Adipocyte (in vitro differentiated cells): ENCODE measurements around the gene EEF1B2.
"Not testable (repeated sequence)": the region's sequence is repeated elsewhere in the genome, so short reads cannot be mapped to it uniquely, and the experiment has no call there.

Experiments
- DNase-seq: peaks from one replicate; pipeline ENCODE4 v3.0.0-alpha.2; 2015; ENCODE audit warnings: low read depth
- H3K27me3 ChIP-seq: replicated peaks from 2 replicates; pipeline ENCODE4 v1.7.0; 2013; ENCODE audit warnings: mild to moderate bottlenecking, low read length, moderate library complexity; ENCODE audit not compliant: control insufficient read depth, insufficient read depth
- H3K36me3 ChIP-seq: 2 replicates; pipeline ENCODE4 v1.7.0; 2013; ENCODE audit warnings: low read length, mild to moderate bottlenecking, moderate library complexity; ENCODE audit not compliant: control insufficient read depth, insufficient read depth, severe bottlenecking
- H3K4me1 ChIP-seq: 2 replicates; pipeline ENCODE4 v1.7.0; 2013; ENCODE audit warnings: mild to moderate bottlenecking, low read length, moderate library complexity; ENCODE audit not compliant: control insufficient read depth, insufficient read depth
- H3K4me3 ChIP-seq: 2 replicates; pipeline ENCODE4 v1.7.0; 2013; ENCODE audit warnings: mild to moderate bottlenecking, low read length, moderate library complexity
- H3K9ac ChIP-seq: 2 replicates; pipeline ENCODE4 v1.7.0; 2013; ENCODE audit warnings: mild to moderate bottlenecking, low read length, moderate library complexity
- H3K9me3 ChIP-seq: 2 replicates; pipeline ENCODE4 v1.7.0; 2013; ENCODE audit warnings: mild to moderate bottlenecking, low read length, moderate library complexity; ENCODE audit not compliant: control insufficient read depth

EEF1B2 gene

GRCh38 chr2:206168230-206168629 is 8.5 kb downstream of the EEF1B2 start:
- not testable (repeated sequence) for H3K4me1 ChIP-seq, H3K27me3 ChIP-seq, H3K9me3 ChIP-seq, H3K4me3 ChIP-seq, DNase-seq, H3K9ac ChIP-seq
- H3K36me3 ChIP-seq = peaks cover 18% of the 10 kb centered on the region

GRCh38 chr2:206171624-206172397 is 12.1 kb downstream of the EEF1B2 start:
- not testable (repeated sequence) for DNase-seq, H3K9me3 ChIP-seq, H3K4me3 ChIP-seq, H3K4me1 ChIP-seq, H3K27me3 ChIP-seq, H3K9ac ChIP-seq
- H3K36me3 ChIP-seq = peaks cover 16% of the 10 kb centered on the region

- Histone ChIP-seq H3K4me1 (no peaks in the 10 kb centered on the region), H3K4me3 (no peak overlapping the region), H3K36me3 (peaks cover 9% of the 10 kb centered on the region), H3K9ac (no peak overlapping the region), H3K9me3 (no peaks in the 10 kb centered on the region), H3K27me3 (no peaks in the 10 kb centered on the region)
- no peak for DNase-seq
Observed at GRCh38 chr2:206173147-206173546, 13.5 kb downstream of the EEF1B2 start.

- Histone ChIP-seq H3K36me3 (peaks cover 9% of the 10 kb centered on the region), H3K9me3 (no peaks in the 10 kb centered on the region), H3K27me3 (no peaks in the 10 kb centered on the region), H3K4me3 (no peak overlapping the region), H3K9ac (no peak overlapping the region), H3K4me1 (no peaks in the 10 kb centered on the region)
- no peak for DNase-seq
Observed at GRCh38 chr2:206176121-206176520, 16.4 kb downstream of the EEF1B2 start.

- no peak overlapping the region for H3K9ac ChIP-seq
- H3K4me1 ChIP-seq = no peaks in the 10 kb centered on the region
- no peaks in the 10 kb centered on the region for H3K27me3 ChIP-seq
- DNase-seq = no peak
- peaks cover 9% of the 10 kb centered on the region for H3K36me3 ChIP-seq
- H3K9me3 ChIP-seq = no peaks in the 10 kb centered on the region
- no peak overlapping the region for H3K4me3 ChIP-seq
Observed at GRCh38 chr2:206176901-206177300, 17.2 kb downstream of the EEF1B2 start.

- not testable (repeated sequence) for H3K4me3 ChIP-seq, H3K27me3 ChIP-seq, DNase-seq, H3K4me1 ChIP-seq, H3K36me3 ChIP-seq, H3K9ac ChIP-seq, H3K9me3 ChIP-seq
Observed at GRCh38 chr2:206181526-206181925, 21.8 kb downstream of the EEF1B2 start.

- Histone ChIP-seq H3K4me3 (no peak overlapping the region), H3K36me3 (no peaks in the 10 kb centered on the region), H3K9ac (no peak overlapping the region), H3K4me1 (peaks cover 9% of the 10 kb centered on the region), H3K27me3 (no peaks in the 10 kb centered on the region), H3K9me3 (no peaks in the 10 kb centered on the region)
- no peak for DNase-seq
Observed at GRCh38 chr2:206189691-206190090, 30.0 kb downstream of the EEF1B2 start.

GRCh38 chr2:206190111-206190510 is 30.4 kb downstream of the EEF1B2 start:
- Histone ChIP-seq H3K9ac (no peak overlapping the region), H3K27me3 (no peaks in the 10 kb centered on the region), H3K4me1 (peaks cover 9% of the 10 kb centered on the region), H3K4me3 (no peak overlapping the region), H3K36me3 (no peaks in the 10 kb centered on the region), H3K9me3 (no peaks in the 10 kb centered on the region)
- no peak for DNase-seq

- H3K9ac ChIP-seq = no peak overlapping the region
- H3K4me3 ChIP-seq = no peak overlapping the region
- H3K27me3 ChIP-seq = no peaks in the 10 kb centered on the region
- H3K9me3 ChIP-seq = no peaks in the 10 kb centered on the region
- H3K4me1 ChIP-seq = peaks cover 9% of the 10 kb centered on the region
- H3K36me3 ChIP-seq = no peaks in the 10 kb centered on the region
- DNase-seq = no peak
Observed at GRCh38 chr2:206190689-206191088, 31.0 kb downstream of the EEF1B2 start.

GRCh38 chr2:206192157-206192556 is 32.5 kb downstream of the EEF1B2 start:
- Histone ChIP-seq H3K4me1 (peaks cover 9% of the 10 kb centered on the region), H3K36me3 (no peaks in the 10 kb centered on the region), H3K27me3 (no peaks in the 10 kb centered on the region), H3K9ac (no peak overlapping the region), H3K4me3 (no peak overlapping the region), H3K9me3 (no peaks in the 10 kb centered on the region)
- no peak for DNase-seq

GRCh38 chr2:206193671-206194357 is 34.1 kb downstream of the EEF1B2 start:
- Histone ChIP-seq H3K4me3 (no peak overlapping the region), H3K36me3 (no peaks in the 10 kb centered on the region), H3K9ac (no peak overlapping the region), H3K9me3 (no peaks in the 10 kb centered on the region), H3K27me3 (no peaks in the 10 kb centered on the region), H3K4me1 (peaks cover 13% of the 10 kb centered on the region)
- DNase-seq = no peak
